H1 (cell line): ENCODE measurements around the gene EFHC1. TPM values are rescaled to one million over a fixed set of nuclear protein-coding genes. Genes with fewer than 3 reads are reported as not detected.

Experiments used
- CTCF ChIA-PET: fragments of 300-600 bp; sonication (Branson Sonifier 250); formaldehyde crosslinking; loops from one replicate; lab custom pipeline; 2021; ENCODE audit not compliant: partially characterized antibody; lab: Charles Lee
- POLR2A ChIA-PET: fragments of 300-600 bp; sonication (Branson Sonifier 250); formaldehyde crosslinking; loops from one replicate; lab custom pipeline; 2021; ENCODE audit warnings: inconsistent platforms; ENCODE audit not compliant: partially characterized antibody; lab: Charles Lee
- DNase-seq, 2 experiments: peaks; one replicate each; pipeline versions ENCODE4 v3.0.0 to v3.0.0-alpha.2; 2010 to 2022; ENCODE audit warnings: low spot score in 2 of 2, low read depth in 1 of 2, mixed read lengths in 1 of 2
- FAIRE-seq: peaks from 2 replicates; lab custom pipeline; 2011; peaks lifted over from hg19 to GRCh38; lab: Jason Lieb, UNC
- H2AFZ ChIP-seq: 2 replicates; pipeline ENCODE4 v1.8.1; 2012; ENCODE audit warnings: low read length, inconsistent platforms
- H2AK5ac ChIP-seq: 2 replicates; pipeline ENCODE4 v1.6.1; 2013; ENCODE audit warnings: low read depth, low read length
- H2BK120ac ChIP-seq: replicated peaks from 2 replicates; pipeline ENCODE3; 2013; ENCODE audit warnings: low read depth, low read length, inconsistent platforms
- H2BK12ac ChIP-seq: 2 replicates; pipeline ENCODE4 v1.6.1; 2013; ENCODE audit warnings: low read depth, low read length
- H2BK15ac ChIP-seq: 2 replicates; pipeline ENCODE4 v1.6.1; 2013; ENCODE audit warnings: low read length
- H2BK20ac ChIP-seq: 2 replicates; pipeline ENCODE4 v1.6.1; 2013; ENCODE audit warnings: low read length
- H2BK5ac ChIP-seq: 2 replicates; pipeline ENCODE4 v1.6.1; 2013; ENCODE audit warnings: low read depth, low read length
- H3K14ac ChIP-seq: 2 replicates; pipeline ENCODE4 v1.6.1; 2013; ENCODE audit warnings: inconsistent platforms; ENCODE audit not compliant: insufficient read length
- H3K18ac ChIP-seq: 2 replicates; pipeline ENCODE4 v1.6.1; 2013; ENCODE audit warnings: low read length; ENCODE audit errors: extremely low read depth
- H3K23ac ChIP-seq: 2 replicates; pipeline ENCODE4 v1.6.1; 2013; ENCODE audit warnings: inconsistent platforms; ENCODE audit not compliant: insufficient read length
- H3K23me2 ChIP-seq: 2 replicates; pipeline ENCODE4 v1.6.1; 2013; ENCODE audit warnings: low read depth, low read length
- H3K27ac ChIP-seq: 2 replicates; pipeline ENCODE4 v1.6.1; 2011; ENCODE audit warnings: low read depth, low read length, inconsistent platforms
- H3K27me3 ChIP-seq, 4 experiments: replicated peaks in 1 of 4; 1 replicate in 1 of 4; 2 replicates in 3 of 4; pipeline versions ENCODE4 v1.6.1 to v1.8.1; 2011 to 2013; ENCODE audit warnings: low read length in 3 of 4, mild to moderate bottlenecking in 3 of 4, inconsistent platforms in 2 of 4, mixed read lengths in 2 of 4, moderate library complexity in 1 of 4; ENCODE audit not compliant: control insufficient read depth in 3 of 4, insufficient read depth in 3 of 4; ENCODE audit errors: extremely low read depth in 1 of 4
- H3K36me3 ChIP-seq, 4 experiments: 2 replicates each; pipeline versions ENCODE4 v1.6.1 to v1.8.1; 2011 to 2013; ENCODE audit warnings: mild to moderate bottlenecking in 4 of 4, low read length in 3 of 4, moderate library complexity in 2 of 4, control low read depth in 1 of 4, inconsistent platforms in 1 of 4; ENCODE audit not compliant: insufficient read depth in 4 of 4, control insufficient read depth in 2 of 4
- H3K4ac ChIP-seq: replicated peaks from 2 replicates; pipeline ENCODE3; 2013; ENCODE audit warnings: low read length, low read depth, mixed read lengths, inconsistent platforms; ENCODE audit not compliant: insufficient read length
- H3K4me1 ChIP-seq, 4 experiments: replicated peaks in 1 of 4; 1 replicate in 1 of 4; 2 replicates in 3 of 4; pipeline versions ENCODE4 v1.6.1 to v1.8.1; 2011 to 2013; ENCODE audit warnings: low read length in 3 of 4, inconsistent platforms in 2 of 4, mixed read lengths in 1 of 4; ENCODE audit not compliant: insufficient read depth in 4 of 4, control insufficient read depth in 3 of 4
- H3K4me2 ChIP-seq, 2 experiments: 2 replicates each; pipeline versions ENCODE4 v1.6.1 to v1.8.1; 2011 to 2013; ENCODE audit warnings: low read depth in 2 of 2, low read length in 2 of 2, control low read depth in 1 of 2, inconsistent platforms in 1 of 2, mild to moderate bottlenecking in 1 of 2; ENCODE audit not compliant: insufficient read depth in 1 of 2
- H3K4me3 ChIP-seq, 4 experiments: fragments of 200-600, 300-600 bp in 1 of 4; sonication (generic), shearing (Covaris generic), sonication (Bioruptor Twin) in 1 of 4; 2 replicates each; pipeline versions ENCODE4 v1.5.1 to v1.8.1; 2011 to 2016; ENCODE audit warnings: low read length in 4 of 4, low read depth in 3 of 4, control low read depth in 2 of 4, inconsistent platforms in 2 of 4, mild to moderate bottlenecking in 2 of 4, mixed read lengths in 1 of 4, moderate library complexity in 1 of 4; ENCODE audit not compliant: insufficient read depth in 2 of 4; ENCODE audit errors: extremely low read depth in 1 of 4
- H3K56ac ChIP-seq: replicated peaks from 2 replicates; pipeline ENCODE3; 2013; ENCODE audit warnings: low read depth, mild to moderate bottlenecking, mixed read lengths, low read length, inconsistent platforms; ENCODE audit not compliant: insufficient read length
- H3K79me1 ChIP-seq: 2 replicates; pipeline ENCODE4 v1.6.1; 2013; ENCODE audit warnings: low read depth, low read length, control low read depth
- H3K79me2 ChIP-seq, 2 experiments: 2 replicates each; pipeline versions ENCODE4 v1.6.1 to v1.8.1; 2012 to 2013; ENCODE audit warnings: low read length in 2 of 2, mild to moderate bottlenecking in 2 of 2, inconsistent platforms in 1 of 2; ENCODE audit not compliant: insufficient read depth in 2 of 2, control insufficient read depth in 1 of 2
- H3K9ac ChIP-seq, 4 experiments: replicated peaks in 1 of 4; 1 replicate in 1 of 4; 2 replicates in 3 of 4; pipeline versions ENCODE4 v1.6.1 to v1.8.1; 2011 to 2013; ENCODE audit warnings: low read depth in 3 of 4, low read length in 3 of 4, control low read depth in 2 of 4, mild to moderate bottlenecking in 2 of 4, moderate library complexity in 2 of 4, inconsistent platforms in 1 of 4; ENCODE audit errors: extremely low read depth in 1 of 4
- H3K9me3 ChIP-seq, 2 experiments: 2 replicates each; pipeline versions ENCODE4 v1.6.1 to v1.8.1; 2012 to 2013; ENCODE audit warnings: mild to moderate bottlenecking in 2 of 2, moderate library complexity in 2 of 2, control low read depth in 1 of 2, inconsistent platforms in 1 of 2, low read depth in 1 of 2, low read length in 1 of 2, mixed read lengths in 1 of 2; ENCODE audit not compliant: insufficient read depth in 2 of 2
- H4K20me1 ChIP-seq, 2 experiments: replicated peaks in 1 of 2; 2 replicates each; pipeline versions ENCODE3 to v1.8.1; 2011 to 2013; ENCODE audit warnings: inconsistent platforms in 2 of 2, low read length in 2 of 2, mild to moderate bottlenecking in 1 of 2; ENCODE audit not compliant: insufficient read depth in 2 of 2, control insufficient read depth in 1 of 2
- H4K5ac ChIP-seq: 2 replicates; pipeline ENCODE4 v1.6.1; 2013; ENCODE audit warnings: low read length, low read depth, mixed read lengths, inconsistent platforms; ENCODE audit not compliant: insufficient read length
- H4K8ac ChIP-seq: 2 replicates; pipeline ENCODE4 v1.8.0; 2013; ENCODE audit warnings: mild to moderate bottlenecking, moderate library complexity, low read length, inconsistent platforms; ENCODE audit not compliant: insufficient read depth; ENCODE audit errors: extremely low read depth
- H4K91ac ChIP-seq: replicated peaks from 2 replicates; pipeline ENCODE3; 2013; ENCODE audit warnings: low read length, mixed read lengths, inconsistent platforms; ENCODE audit not compliant: insufficient read length
- ATF2 ChIP-seq: IDR thresholded peaks from 2 replicates; pipeline ENCODE4 v1.6.1; 2012; ENCODE audit warnings: low read length, inconsistent platforms
- CHD1 ChIP-seq: IDR thresholded peaks from 2 replicates; pipeline ENCODE4 v1.6.1; 2012; ENCODE audit warnings: low read depth, low read length, improper control_type of control experiment
- EGR1 ChIP-seq: IDR thresholded peaks from 2 replicates; pipeline ENCODE4 v1.6.1; 2011; ENCODE audit warnings: low read depth, low read length, borderline replicate concordance
- EP300 ChIP-seq, 2 experiments: IDR thresholded peaks; 1 replicate in 1 of 2; 2 replicates in 1 of 2; pipeline ENCODE4 v1.6.1; 2011 to 2012; ENCODE audit warnings: low read depth in 2 of 2, low read length in 2 of 2, mild to moderate bottlenecking in 2 of 2, borderline replicate concordance in 1 of 2, inconsistent platforms in 1 of 2, moderate library complexity in 1 of 2
- EZH2 ChIP-seq: fragments of 200-600 bp; sonication (generic); IDR thresholded peaks from 2 replicates; pipeline ENCODE4 v1.7.1; 2012; ENCODE audit warnings: low read depth, mild to moderate bottlenecking, moderate library complexity, low read length, inconsistent platforms; ENCODE audit not compliant: severe bottlenecking
- KDM5A ChIP-seq: fragments of 200-600 bp; IDR thresholded peaks from 2 replicates; pipeline ENCODE4 v1.7.1; 2012; ENCODE audit warnings: mild to moderate bottlenecking, low read length, inconsistent platforms, mixed read lengths
- POLR2A ChIP-seq, 2 experiments: IDR thresholded peaks; 1 replicate in 1 of 2; 2 replicates in 1 of 2; pipeline ENCODE4 v1.6.1; 2011; ENCODE audit warnings: low read depth in 2 of 2, low read length in 2 of 2, mild to moderate bottlenecking in 2 of 2; ENCODE audit errors: control extremely low read depth in 1 of 2
- POLR2AphosphoS5 ChIP-seq: IDR thresholded peaks from 2 replicates; pipeline ENCODE4 v1.6.1; 2011; ENCODE audit warnings: low read depth, low read length
- POU5F1 ChIP-seq: IDR thresholded peaks from 2 replicates; pipeline ENCODE4 v1.6.1; 2011; ENCODE audit warnings: low read depth, mild to moderate bottlenecking, low read length, moderate library complexity
- RAD21 ChIP-seq, 2 experiments: IDR thresholded peaks in 1 of 2; conservative IDR thresholded peaks in 1 of 2; 2 replicates each; pipeline ENCODE4 v1.6.1; 2011; ENCODE audit warnings: low read depth in 2 of 2, low read length in 2 of 2, improper control_type of control experiment in 1 of 2, inconsistent platforms in 1 of 2, mild to moderate bottlenecking in 1 of 2, moderate library complexity in 1 of 2
- TEAD4 ChIP-seq: IDR thresholded peaks from 2 replicates; pipeline ENCODE4 v1.6.1; 2012; ENCODE audit warnings: low read depth, low read length, inconsistent platforms, mixed read lengths
- ZNF274 ChIP-seq: IDR thresholded peaks from 2 replicates; pipeline ENCODE4 v1.7.0; 2012; ENCODE audit warnings: low read length, borderline replicate concordance; ENCODE audit errors: extremely low read depth
- WGBS, 2 experiments: shearing (Covaris generic) in 1 of 2; methylation state at CpG; one replicate each; pipeline versions ENCODE4 v1.1.6 to v1.1.7; 2013 to 2015; ENCODE audit warnings: low lambda C conversion rate in 2 of 2, mixed read lengths in 2 of 2, inconsistent platforms in 1 of 2, low coverage in 1 of 2, missing lambda C conversion rate in 1 of 2; ENCODE audit not compliant: insufficient replicate concordance in 2 of 2, insufficient coverage in 1 of 2, insufficient read length in 1 of 2; ENCODE audit errors: extremely low coverage in 1 of 2, missing lambda C conversion rate in 1 of 2; 5-methylcytosine and 5-hydroxymethylcytosine counted together
- polyA plus RNA-seq, 7 experiments: library from polyadenylated mRNA; depleted of rRNA in 3 of 7; stranded (reverse) in 5 of 7; unstranded in 2 of 7; fragments of >200 nt in 5 of 7; fragments of 200-250 nt in 2 of 7; gene quantifications; 1 replicate in 5 of 7; 2 replicates in 1 of 7; 4 replicates in 1 of 7; pipeline versions ENCODE4 v1.2.1 to v1.2.3, GENCODE V29; 2011 to 2013; ENCODE audit warnings: missing spikeins in 2 of 7, mixed read lengths in 2 of 7
- total RNA-seq: library from RNA; stranded (reverse); fragmentation: NEBNext Ultra II Directional; extraction: Animal tissue kit (Norgen Biotek cat#: 25700); gene quantifications from 2 replicates; pipeline ENCODE4 v1.2.1, GENCODE V29; 2021

Gene EFHC1
- total and polyA plus RNA-seq, 2 of the 8 experiments (the other 6 are each of a cell fraction or from before 2014, with no cell fraction given), result 10.5 to 16.4 TPM

GRCh38 chr6:52516269-52516668 lies 96.1 kb downstream of the EFHC1 start:
- no peaks in the 10 kb centered on the region for H3K27me3 ChIP-seq
- no peak overlapping the region for H3K27ac ChIP-seq
- no peak overlapping the region for H3K23ac ChIP-seq
- no peak overlapping the region for H2BK12ac ChIP-seq
- no peak overlapping the region for H4K8ac ChIP-seq
- peaks cover 0 to 3% of the 10 kb centered on the region in 2 experiments; a peak in 2 of 4 replicates for H3K79me2 ChIP-seq
- H2AFZ ChIP-seq, result no peak overlapping the region
- H3K36me3 ChIP-seq, result peaks cover 0 to 7% (median under 1%) of the 10 kb centered on the region in 4 experiments; a peak in 2 of 8 replicates
- DNase-seq (no peak), FAIRE-seq (no peak)
- peaks cover 5% of the 10 kb centered on the region; the same call in 1 of the 2 replicates for H3K79me1 ChIP-seq
- no peak overlapping the region for H2BK15ac ChIP-seq
- no peak overlapping the region for H3K4me3 ChIP-seq
- H2AK5ac ChIP-seq, result no peak overlapping the region
- CTCF ChIA-PET, result interaction anchor here (0.6 to 3.2 kb wide), 10 partner anchors 12 to 147 kb away, joined by 3 to 16 read pairs (median 4); partner anchors contain the start of gene TRAM2
- no peak overlapping the region for H3K9ac ChIP-seq
- H3K4me1 ChIP-seq, result peaks cover 7 to 19% (median 17%) of the 10 kb centered on the region in 4 experiments
- no peak overlapping the region for H3K14ac ChIP-seq
- H2BK120ac ChIP-seq, result no peak overlapping the region
- H3K9me3 ChIP-seq, result no peaks in the 10 kb centered on the region
- POLR2A ChIA-PET, result interaction anchor here (0.9 to 1.8 kb wide), 4 partner anchors 8 to 96 kb away, joined by 3 to 5 read pairs (median 4); partner anchors contain the start of gene EFHC1
- no peak overlapping the region for H3K56ac ChIP-seq
- no peaks in the 10 kb centered on the region for H3K23me2 ChIP-seq
- H3K4ac ChIP-seq, result no peak overlapping the region
- H4K5ac ChIP-seq, result no peak overlapping the region
- no peaks in the 10 kb centered on the region for H4K20me1 ChIP-seq
- no peak overlapping the region for H2BK5ac ChIP-seq
- no peak overlapping the region for H4K91ac ChIP-seq
- 84% methylated on average over 1 of the region's 1 CpG; no CpG with 5 or more reads in 1 of the 2 experiments for WGBS, 2 experiments
- no peak overlapping the region for H3K18ac ChIP-seq
- H2BK20ac ChIP-seq, result no peak overlapping the region
- H3K4me2 ChIP-seq, result no peak overlapping the region
- TF ChIP-seq POU5F1 (no peak), CHD1 (no peak), EZH2 (no peak), RAD21 (IDR thresholded peaks at IDR 0.05 in 1 of 2, conservative IDR thresholded peaks at IDR 0.05 in 1 of 2; ENCODE audit: low read depth in 2 of 2, low read length in 2 of 2) (no peak), TEAD4 (no peak), ATF2 (no peak), ZNF274 (no peak), EGR1 (no peak), POLR2A (IDR thresholded peaks at IDR 0.05; ENCODE audit: control extremely low read depth in 1 of 2, low read depth in 2 of 2, low read length in 2 of 2) (no peak), KDM5A (no peak), POLR2AphosphoS5 (no peak), EP300 (IDR thresholded peaks at IDR 0.05; ENCODE audit: borderline replicate concordance in 1 of 2, low read depth in 2 of 2, low read length in 2 of 2) (no peak)
